NT2/D1 (cell line): ENCODE measurements around the gene CCDC40.

ENCODE experiments used
- DNase-seq: peaks from one replicate; pipeline ENCODE4 v3.0.0-alpha.2; 2011; ENCODE audit warnings: low read depth, low spot score
- H3K27me3 ChIP-seq: 2 replicates; pipeline ENCODE4 v1.6.0; 2011; ENCODE audit warnings: mild to moderate bottlenecking; ENCODE audit not compliant: insufficient read length, insufficient read depth
- H3K36me3 ChIP-seq: 2 replicates; pipeline ENCODE4 v1.6.1; 2011; ENCODE audit warnings: mild to moderate bottlenecking, low read length, mixed read lengths; ENCODE audit not compliant: insufficient read depth, insufficient read length
- H3K4me1 ChIP-seq: 2 replicates; pipeline ENCODE4 v1.5.1; 2011; ENCODE audit not compliant: insufficient read depth, insufficient read length
- H3K4me3 ChIP-seq: 2 replicates; pipeline ENCODE4 v1.5.1; 2011; ENCODE audit warnings: low read depth; ENCODE audit not compliant: insufficient read length
- H3K9ac ChIP-seq: 2 replicates; pipeline ENCODE4 v1.6.0; 2011; ENCODE audit warnings: low read depth; ENCODE audit not compliant: insufficient read length
- H3K9me3 ChIP-seq: 2 replicates; pipeline ENCODE4 v1.5.1; 2011; ENCODE audit warnings: mild to moderate bottlenecking, low read length; ENCODE audit not compliant: insufficient read depth
- SUZ12 ChIP-seq: IDR thresholded peaks from 2 replicates; pipeline ENCODE4 v1.6.1; 2011; ENCODE audit not compliant: insufficient read length, insufficient read depth; ENCODE audit errors: extremely low read depth
- YY1 ChIP-seq: IDR thresholded peaks from 2 replicates; pipeline ENCODE4 v1.6.1; 2011; ENCODE audit not compliant: insufficient read length, insufficient read depth
- ZNF274 ChIP-seq: IDR thresholded peaks from 2 replicates; pipeline ENCODE4 v1.6.1; 2011; ENCODE audit warnings: mild to moderate bottlenecking, low read depth, low read length

The CCDC40 gene

GRCh38 chr17:80008383-80008840 lies 28.0 kb upstream of the CCDC40 start:
- TF ChIP-seq SUZ12, result no peak
- no peak for TF ChIP-seq YY1
- no peak for TF ChIP-seq ZNF274
- Histone ChIP-seq H3K9me3 (no peaks in the 10 kb centered on the region), H3K9ac (no peak overlapping the region), H3K27me3 (no peaks in the 10 kb centered on the region), H3K36me3 (peaks cover 73% of the 10 kb centered on the region), H3K4me1 (peaks cover 27% of the 10 kb centered on the region), H3K4me3 (no peak overlapping the region)
- peak; percentile 47 for DNase-seq

- TF ChIP-seq YY1, result no peak
- no peak for TF ChIP-seq SUZ12
- TF ChIP-seq ZNF274, result no peak
- no peaks in the 10 kb centered on the region for H3K9me3 ChIP-seq
Observed at GRCh38 chr17:80008848-80009247, 27.6 kb upstream of the CCDC40 start.

GRCh38 chr17:80009391-80010282 lies 26.8 kb upstream of the CCDC40 start:
- H3K4me3 ChIP-seq, result no peak overlapping the region
- peaks cover 65% of the 10 kb centered on the region for H3K36me3 ChIP-seq
- no peak overlapping the region for H3K9ac ChIP-seq
- no peak for DNase-seq
- peaks cover 28% of the 10 kb centered on the region for H3K4me1 ChIP-seq
- no peaks in the 10 kb centered on the region for H3K9me3 ChIP-seq
- TF ChIP-seq ZNF274, result no peak
- TF ChIP-seq YY1, result no peak
- TF ChIP-seq SUZ12, result no peak
- no peaks in the 10 kb centered on the region for H3K27me3 ChIP-seq

More at GRCh38 chr17:80008848-80009247, 27.6 kb upstream of the CCDC40 start:
- H3K4me1 ChIP-seq, result peaks cover 28% of the 10 kb centered on the region
- DNase-seq, result no peak
- peaks cover 71% of the 10 kb centered on the region for H3K36me3 ChIP-seq
- H3K9ac ChIP-seq, result no peak overlapping the region
- no peak overlapping the region for H3K4me3 ChIP-seq
- no peaks in the 10 kb centered on the region for H3K27me3 ChIP-seq

GRCh38 chr17:80010283-80010858 lies 26.1 kb upstream of the CCDC40 start:
- Histone ChIP-seq H3K9ac (no peak overlapping the region), H3K4me3 (no peak overlapping the region), H3K27me3 (no peaks in the 10 kb centered on the region), H3K4me1 (peaks cover 26% of the 10 kb centered on the region), H3K36me3 (peaks cover 57% of the 10 kb centered on the region), H3K9me3 (no peaks in the 10 kb centered on the region)
- DNase-seq, result no peak
- no peak for TF ChIP-seq YY1
- TF ChIP-seq SUZ12, result no peak
- TF ChIP-seq ZNF274, result no peak

- TF ChIP-seq ZNF274, result no peak
- no peak for TF ChIP-seq SUZ12
- Histone ChIP-seq H3K36me3 (peaks cover 52% of the 10 kb centered on the region), H3K4me1 (peaks cover 16% of the 10 kb centered on the region), H3K9ac (no peak overlapping the region), H3K27me3 (no peaks in the 10 kb centered on the region), H3K9me3 (no peaks in the 10 kb centered on the region), H3K4me3 (no peak overlapping the region)
- DNase-seq, result no peak
Observed at GRCh38 chr17:80011989-80012555, 24.4 kb upstream of the CCDC40 start.

GRCh38 chr17:80012765-80013741 lies 23.4 kb upstream of the CCDC40 start:
- Histone ChIP-seq H3K9me3 (no peaks in the 10 kb centered on the region), H3K9ac (peak overlapping the region; percentile 42), H3K27me3 (no peaks in the 10 kb centered on the region), H3K4me3 (no peak overlapping the region), H3K4me1 (peaks cover 16% of the 10 kb centered on the region), H3K36me3 (peaks cover 42% of the 10 kb centered on the region)
- no peak for TF ChIP-seq ZNF274
- DNase-seq, result no peak
